GM18508 (cell line): ENCODE measurements around the gene IQSEC1.

ENCODE experiments used
- ATAC-seq: cut with Tn5 transposase; IDR thresholded peaks from one replicate; pipeline ENCODE4 v1.9.1; 2021; ENCODE audit warnings: moderate number of reproducible peaks; ENCODE audit not compliant: insufficient read depth, unreplicated experiment

IQSEC1 gene

GRCh38 chr3:12991861-12992281 is 81.4 kb downstream of the IQSEC1 start:
- no peak for ATAC-seq

- ATAC-seq, result no peak
Measured at GRCh38 chr3:12991481-12991837, 81.8 kb downstream of the IQSEC1 start.

DNA sequence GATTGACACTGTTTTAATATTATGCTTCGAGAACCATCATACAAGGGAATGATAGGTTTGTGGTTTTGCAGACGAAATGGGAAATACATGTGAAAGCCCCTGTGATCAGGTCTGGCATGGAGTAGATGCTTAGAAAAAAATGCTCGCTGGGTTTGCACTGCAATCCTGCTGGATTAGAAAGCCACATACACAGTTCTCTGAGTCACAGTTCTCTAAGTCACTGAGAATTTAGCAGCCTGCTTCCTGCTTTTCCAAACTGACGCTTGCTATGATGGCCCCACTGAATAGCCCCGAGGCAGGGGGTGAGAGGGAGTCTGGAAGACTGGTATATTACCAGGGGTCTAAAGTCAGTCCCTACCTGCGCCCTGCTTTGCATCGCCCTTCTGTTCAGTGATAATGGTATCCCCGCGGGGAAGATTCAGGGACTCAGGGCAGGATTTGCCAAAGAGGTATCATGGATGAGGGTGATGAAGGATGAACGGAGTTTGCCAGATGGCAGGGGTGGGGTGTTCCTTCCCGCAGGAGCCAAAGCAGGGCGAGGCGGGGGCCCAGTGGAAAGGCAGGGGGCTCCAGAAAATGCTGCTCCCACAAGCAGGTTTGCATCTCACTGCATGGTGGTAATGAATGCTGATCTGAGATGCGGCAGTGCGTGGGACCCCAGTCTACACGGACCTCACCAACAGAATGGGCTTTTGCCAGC is 82.3 kb downstream of the IQSEC1 start:
- no peak for ATAC-seq

DNA sequence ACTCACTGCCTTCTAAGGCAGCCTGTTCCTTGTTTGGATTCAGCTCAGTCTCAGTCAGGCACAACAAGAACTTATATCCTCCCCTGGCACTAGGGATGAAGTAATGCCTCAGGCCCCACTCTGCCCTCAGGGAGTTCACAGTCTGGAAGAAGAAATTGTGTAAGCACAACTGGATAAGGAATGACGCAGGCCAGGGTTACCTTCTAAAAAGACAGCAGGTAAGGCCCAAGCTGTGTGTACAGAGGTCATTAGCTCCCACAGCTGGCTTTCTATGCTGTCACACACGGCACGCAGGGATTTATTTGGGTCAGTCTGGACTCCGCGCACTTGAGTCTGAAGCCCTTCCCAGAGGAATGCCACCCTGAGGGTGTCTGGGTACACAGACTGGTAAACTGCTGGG is 82.9 kb downstream of the IQSEC1 start:
- ATAC-seq, result no peak

- ATAC-seq, result no peak
Measured at GRCh38 chr3:12988728-12989454, 84.3 kb downstream of the IQSEC1 start.

- no peak for ATAC-seq
Measured at GRCh38 chr3:12987602-12988001, 85.6 kb downstream of the IQSEC1 start.

- ATAC-seq, result no peak
Measured at GRCh38 chr3:12986986-12987385, 86.2 kb downstream of the IQSEC1 start.

- no peak for ATAC-seq
Measured at GRCh38 chr3:12986521-12986920, 86.7 kb downstream of the IQSEC1 start.

- no peak for ATAC-seq
Measured at GRCh38 chr3:12986031-12986430, 87.2 kb downstream of the IQSEC1 start.

DNA sequence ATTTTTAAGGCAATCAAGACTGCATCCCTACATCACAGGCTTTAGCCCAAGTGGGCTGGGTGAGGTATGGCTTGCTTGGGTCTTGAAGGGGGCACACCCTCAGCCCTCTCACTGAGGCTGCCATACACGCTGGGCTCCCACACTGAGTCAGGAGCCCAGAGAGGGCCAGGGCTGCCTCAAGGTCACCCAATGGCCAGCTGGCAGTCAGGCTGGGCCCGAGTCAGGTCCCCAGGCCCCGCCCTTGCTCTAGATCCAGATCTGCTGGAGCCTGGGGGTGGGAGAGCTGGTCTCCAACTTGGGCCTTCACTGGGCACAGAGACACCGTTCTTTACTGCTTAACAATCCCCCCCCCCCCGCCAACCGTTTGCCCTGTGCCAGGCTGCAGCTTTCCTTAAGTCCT is 88.1 kb downstream of the IQSEC1 start:
- ATAC-seq, result no peak

DNA sequence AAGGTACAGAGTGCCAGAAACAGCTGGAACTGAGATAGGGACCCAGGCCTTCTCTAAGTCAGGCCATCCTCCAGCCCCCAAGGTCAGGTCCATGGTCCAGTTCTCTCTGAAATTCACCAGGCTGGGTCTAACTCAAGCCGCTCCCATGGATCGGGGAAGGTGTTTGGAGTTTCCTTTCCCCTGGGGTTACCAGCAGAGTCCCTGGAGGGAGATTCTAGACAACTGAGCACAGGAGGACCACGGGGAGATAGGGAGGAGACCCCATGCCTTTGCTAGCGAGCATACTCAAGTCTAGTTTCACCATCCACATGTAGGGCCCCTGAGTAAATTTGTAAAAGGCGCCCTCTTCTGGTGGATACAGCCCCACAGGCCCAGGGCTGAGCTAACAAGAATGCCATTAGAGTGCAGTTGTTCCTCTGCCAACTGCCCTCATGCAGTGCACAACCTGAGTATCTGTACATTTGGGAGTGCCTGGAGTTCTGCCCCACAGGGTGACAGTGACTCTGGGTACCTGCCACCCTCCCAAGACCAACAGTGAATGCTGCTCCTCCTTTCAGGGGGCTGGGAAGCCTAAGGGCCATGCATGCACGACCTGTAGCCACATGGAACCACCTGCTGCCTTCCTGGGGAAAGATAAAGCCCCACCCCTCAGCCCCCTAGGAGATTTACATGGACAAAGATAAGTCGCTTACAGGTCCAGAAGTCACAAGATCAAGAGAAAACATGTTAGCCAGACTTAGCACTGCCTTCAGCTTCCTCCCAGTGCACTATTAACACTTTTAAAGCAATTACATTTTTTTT is 89.0 kb downstream of the IQSEC1 start:
- ATAC-seq, result no peak

DNA sequence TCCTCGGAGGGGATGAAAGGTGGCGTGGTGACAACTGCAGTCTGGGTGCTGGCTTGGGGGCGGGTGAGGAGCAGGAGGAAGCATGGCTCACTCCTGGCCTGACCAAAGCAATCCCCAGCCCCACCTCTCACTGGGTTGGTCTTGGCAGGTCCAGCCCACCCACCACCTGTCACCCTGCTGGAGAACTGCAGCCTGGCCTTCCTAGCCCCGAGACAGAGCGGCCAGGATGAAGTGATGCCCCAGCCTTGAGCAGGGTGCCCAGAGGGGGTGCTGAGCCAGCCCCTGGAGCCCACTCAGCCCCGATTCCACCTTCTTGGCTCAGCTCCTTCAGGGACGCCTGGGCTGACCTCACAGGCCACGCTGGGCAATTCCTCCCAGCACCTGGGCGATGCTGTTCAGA is 89.9 kb downstream of the IQSEC1 start:
- ATAC-seq, result no peak

DNA sequence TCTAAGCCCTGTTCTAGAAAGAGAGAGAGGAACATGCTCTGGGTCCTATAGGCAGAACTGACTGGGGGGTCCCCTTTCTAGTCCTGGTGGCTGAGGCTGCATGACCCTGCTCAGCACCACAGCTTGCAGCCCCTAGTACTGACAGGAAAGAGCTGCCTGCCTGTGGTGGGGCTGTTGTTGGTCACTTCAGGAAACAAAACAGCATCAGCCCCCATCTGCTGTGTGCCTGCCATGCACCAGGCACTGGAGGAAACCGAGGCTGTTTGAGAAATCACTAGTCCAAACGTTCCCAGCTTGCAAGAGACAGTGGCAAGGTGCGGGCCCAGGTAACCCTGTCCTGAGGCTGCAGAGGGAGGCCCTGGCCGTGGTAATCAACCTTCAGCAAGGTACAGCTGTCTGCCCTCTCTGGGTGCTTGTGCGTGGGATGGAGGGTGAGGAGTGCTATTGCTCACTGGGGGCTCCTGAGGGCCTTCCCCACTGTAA is 90.6 kb downstream of the IQSEC1 start:
- peak; percentile 55 for ATAC-seq

DNA sequence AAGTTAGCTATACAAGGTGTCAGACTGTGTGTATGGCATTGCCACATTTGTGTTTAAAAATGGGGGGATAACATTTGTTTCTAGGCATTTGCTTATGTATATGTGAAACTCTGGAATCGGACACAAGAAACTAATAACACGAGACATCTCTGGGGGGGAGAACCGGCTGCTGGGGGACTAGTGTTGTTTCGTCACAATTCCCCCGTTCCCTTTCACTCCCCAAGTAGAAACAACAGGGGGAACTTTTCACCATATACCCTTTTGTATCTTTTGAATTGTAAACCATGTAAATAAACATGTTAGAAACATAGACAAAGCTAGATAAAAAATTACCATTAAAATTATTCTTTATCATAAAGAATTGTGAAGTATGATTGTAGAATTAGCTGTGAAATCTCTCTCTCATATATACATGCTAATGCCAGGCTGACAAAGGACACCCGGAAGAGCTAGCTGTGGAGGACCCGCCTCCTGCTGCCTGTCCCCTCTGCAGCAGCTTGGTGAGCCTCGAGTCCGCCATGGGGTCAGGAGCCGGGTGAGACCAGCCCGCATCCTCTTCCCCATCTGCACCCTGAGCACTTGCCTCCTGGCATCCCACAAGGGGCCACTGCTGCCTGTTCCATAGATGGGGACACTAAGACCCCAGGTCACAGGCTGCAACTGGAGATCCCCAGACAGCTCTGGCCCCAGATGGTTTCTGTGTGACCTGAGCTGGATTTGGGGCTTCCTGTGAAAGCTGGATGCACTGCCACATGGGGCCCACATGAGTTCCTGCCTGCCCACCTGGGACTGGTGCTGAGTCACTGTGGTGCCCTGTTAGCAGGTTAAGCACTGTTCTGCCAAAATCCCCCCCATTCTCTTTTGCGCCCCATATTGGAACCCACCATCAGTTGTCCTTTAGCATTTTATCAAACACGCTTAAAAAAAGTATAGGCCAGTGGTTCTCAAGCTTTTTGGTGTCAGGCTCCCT is 91.6 kb downstream of the IQSEC1 start:
- ATAC-seq, result no peak

DNA sequence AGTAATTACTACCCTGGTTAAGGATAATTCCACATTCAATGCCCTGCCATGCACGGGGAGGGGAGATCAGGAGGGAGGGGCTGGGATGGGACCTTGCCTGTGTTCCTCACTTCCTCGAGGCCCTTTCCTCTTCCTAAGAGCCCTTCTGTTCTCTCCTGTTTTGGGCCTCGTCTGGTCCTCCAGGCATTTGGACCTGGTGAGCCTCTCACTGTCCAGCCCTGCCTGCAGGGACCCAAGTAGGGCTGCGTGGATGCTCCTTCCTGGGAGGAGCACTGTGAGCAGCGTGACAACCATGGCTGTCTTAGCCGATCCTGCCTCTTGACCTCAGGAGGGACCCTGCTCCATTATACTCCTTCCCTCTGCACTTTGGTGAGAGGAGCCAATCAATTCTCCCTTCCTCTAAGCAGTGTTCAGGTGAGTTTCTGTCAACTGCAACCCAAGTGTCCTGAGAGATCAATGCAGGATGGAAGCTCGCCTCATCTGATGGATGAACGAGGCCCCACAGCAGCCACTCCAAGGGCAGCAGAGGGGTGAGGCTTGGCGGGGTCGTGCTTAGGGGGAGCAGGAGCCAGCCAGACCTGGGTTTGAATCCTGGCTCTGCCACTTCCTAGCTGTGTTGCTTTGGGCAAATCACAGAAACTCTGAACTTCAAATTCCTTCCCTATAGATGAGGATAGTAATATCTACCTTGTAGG is 92.5 kb downstream of the IQSEC1 start:
- no peak for ATAC-seq

DNA sequence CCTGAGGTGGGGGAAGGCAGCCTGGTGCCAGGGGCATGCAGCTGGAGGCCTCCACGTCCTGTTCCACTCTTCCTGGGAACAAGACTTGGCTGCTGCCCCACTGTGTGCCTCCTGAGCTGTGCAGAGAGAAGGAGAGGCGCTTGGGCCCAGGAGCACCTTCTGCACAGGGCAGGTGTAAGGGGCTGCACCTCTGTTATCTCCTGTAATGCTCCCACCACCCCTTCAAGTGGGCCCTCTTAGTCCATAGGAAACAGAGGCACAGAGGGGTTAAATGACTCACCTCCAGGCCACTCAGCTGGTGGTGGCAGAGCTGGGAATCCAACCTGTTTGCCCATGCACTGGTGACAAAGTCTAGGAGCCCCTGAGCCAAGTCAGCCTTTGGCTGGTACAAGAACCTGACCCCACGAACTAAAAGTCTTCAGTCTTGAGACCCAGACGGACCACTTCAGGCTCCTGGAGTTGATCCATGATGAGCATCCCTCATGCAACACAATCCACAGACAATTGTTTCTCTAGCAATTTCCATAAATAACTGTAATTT is 93.2 kb downstream of the IQSEC1 start:
- no peak for ATAC-seq

DNA sequence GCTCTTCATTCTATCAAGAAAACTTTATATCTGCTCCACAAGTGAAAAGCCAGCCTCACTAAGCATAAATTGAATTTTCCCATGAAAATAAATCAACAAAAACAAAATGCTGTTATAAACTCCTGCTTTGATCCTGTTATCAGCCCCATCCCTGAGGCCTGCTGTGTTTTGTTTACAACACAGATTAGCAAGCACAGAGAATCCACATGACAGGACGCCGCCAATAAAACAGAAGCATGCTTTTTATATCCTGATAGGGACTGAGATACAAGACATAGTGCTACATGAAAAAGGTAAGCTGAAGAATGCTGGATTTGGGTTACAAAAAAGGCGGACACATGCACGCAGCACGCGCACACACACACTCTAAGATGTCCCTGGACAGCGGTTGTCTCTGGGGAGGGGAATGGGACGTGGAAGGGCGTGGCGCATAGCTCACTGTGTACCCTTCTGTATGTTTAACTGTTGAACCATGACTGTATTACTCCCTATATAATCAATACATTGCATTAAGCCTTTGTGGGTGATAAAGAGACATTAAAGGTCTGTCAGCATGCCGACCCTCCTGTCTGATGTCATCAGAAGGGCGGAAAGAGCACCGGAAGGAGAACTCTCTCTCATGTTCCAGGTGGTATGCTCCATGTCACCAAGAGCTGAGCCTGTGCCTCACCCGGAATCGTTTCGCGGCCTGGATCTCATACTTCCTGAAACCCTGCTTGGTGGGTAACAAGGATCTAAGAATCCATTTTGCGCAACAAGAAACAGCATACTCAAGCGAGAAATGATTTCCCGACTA is 93.9 kb downstream of the IQSEC1 start:
- no peak for ATAC-seq

DNA sequence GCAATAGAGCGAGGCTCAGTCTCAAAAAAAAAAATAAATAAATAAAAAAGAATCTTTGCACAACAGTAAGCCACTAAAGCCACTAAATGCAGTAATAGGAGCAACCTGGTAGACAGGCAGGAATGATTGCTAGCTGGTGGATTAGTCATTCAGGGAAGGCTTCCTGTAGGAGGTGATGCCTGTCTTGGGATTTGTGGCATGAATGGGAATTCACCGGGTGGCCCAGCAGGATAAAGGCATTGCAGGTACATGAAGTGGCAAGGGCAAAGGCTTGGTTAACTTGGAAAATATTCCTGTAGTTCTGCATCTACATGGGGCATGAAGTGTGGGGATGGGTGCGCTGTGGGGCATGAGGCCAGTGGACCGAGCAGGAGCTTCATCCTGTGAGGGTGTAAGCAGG is 94.5 kb downstream of the IQSEC1 start:
- ATAC-seq, result no peak
